A549 (cell line): ENCODE results near the gene N4BP2.

Experiments
- CHD4 ChIP-seq: fragments of 200-600 bp; sonication (generic); IDR thresholded peaks from 2 replicates; pipeline ENCODE4 v1.6.1; 2016; ENCODE audit warnings: antibody characterized with exemption, mild to moderate bottlenecking, borderline replicate concordance
- EHF ChIP-seq: fragments of 250-450 bp; sonication (Bioruptor Pico); IDR thresholded peaks from 2 replicates; pipeline ENCODE4 v1.5.0; 2020; ENCODE audit warnings: mild to moderate bottlenecking
- EP300 ChIP-seq, 2 experiments: fragments of >200 bp; sonication (Bioruptor Twin); formaldehyde crosslinking; IDR thresholded peaks; 2 replicates in 1 of 2; 3 replicates in 1 of 2; pipeline ENCODE4 v1.6.1; 2016 to 2017
- JUNB ChIP-seq: fragments of >200 bp; sonication (Bioruptor Twin); formaldehyde crosslinking; IDR thresholded peaks from 2 replicates; pipeline ENCODE4 v1.6.1; 2016
- MAFK ChIP-seq: fragments of 450-650 bp; IDR thresholded peaks from 2 replicates; pipeline ENCODE4 v1.6.1; 2014; ENCODE audit not compliant: partially characterized antibody
- MYC ChIP-seq: IDR thresholded peaks from 2 replicates; pipeline ENCODE4 v1.6.1; 2012; ENCODE audit warnings: mild to moderate bottlenecking, inconsistent platforms, low read length, improper control_type of control experiment, borderline replicate concordance
- POLR2A ChIP-seq: IDR thresholded peaks from 2 replicates; pipeline ENCODE4 v1.6.1; 2012; ENCODE audit warnings: mild to moderate bottlenecking, low read length
- TF ChIP-seq, protein P1 (sequence below): fragments of >200 bp; sonication (Bioruptor Twin); formaldehyde crosslinking; IDR thresholded peaks from 3 replicates; pipeline ENCODE4 v1.5.1; 2016
- TF ChIP-seq, protein P2 (sequence below): fragments of 250-450 bp; sonication (Bioruptor Pico); IDR thresholded peaks from 2 replicates; pipeline ENCODE4 v1.5.0; 2021; ENCODE audit warnings: mild to moderate bottlenecking, moderate library complexity, borderline replicate concordance

DNA sequence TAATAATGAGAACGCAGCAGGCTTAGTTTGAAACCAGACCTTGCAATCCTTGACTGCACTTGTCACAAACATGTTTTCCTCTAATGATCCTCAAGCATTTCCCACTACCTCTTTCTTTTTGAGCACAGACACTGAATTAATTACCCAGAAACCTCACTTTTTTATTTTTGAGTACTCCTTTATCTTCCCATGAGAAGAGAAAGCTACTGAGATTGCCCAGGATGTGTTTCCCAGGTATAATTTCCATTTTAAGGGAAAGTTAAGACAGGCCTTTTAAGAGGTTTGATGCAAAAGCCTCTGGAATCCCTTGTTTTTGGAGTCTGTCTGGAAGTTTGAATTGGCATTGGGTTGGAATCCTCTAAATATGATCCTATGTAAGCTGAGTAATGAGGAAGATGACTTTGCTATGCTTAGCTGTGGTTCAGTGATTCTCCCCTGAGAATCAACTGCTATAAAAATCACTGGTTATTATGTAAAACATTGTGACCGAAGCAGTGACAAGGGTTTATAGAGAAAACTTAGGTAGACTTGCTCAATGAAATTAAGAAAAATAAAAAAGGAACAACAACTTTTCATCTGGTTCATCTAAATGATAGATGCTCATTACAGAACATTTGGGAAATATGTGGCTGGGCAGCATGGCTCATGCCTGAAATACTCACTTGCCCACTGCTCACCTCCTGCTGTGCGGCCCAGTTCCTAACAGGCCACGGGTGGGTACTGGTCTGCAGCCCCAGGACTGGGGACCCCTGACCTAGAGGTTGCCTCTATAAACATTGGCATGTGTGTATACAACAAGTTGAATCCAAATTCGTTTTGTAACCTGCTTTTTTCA lies 129.4 kb downstream of the N4BP2 start:
- TF ChIP-seq, protein P1, sequence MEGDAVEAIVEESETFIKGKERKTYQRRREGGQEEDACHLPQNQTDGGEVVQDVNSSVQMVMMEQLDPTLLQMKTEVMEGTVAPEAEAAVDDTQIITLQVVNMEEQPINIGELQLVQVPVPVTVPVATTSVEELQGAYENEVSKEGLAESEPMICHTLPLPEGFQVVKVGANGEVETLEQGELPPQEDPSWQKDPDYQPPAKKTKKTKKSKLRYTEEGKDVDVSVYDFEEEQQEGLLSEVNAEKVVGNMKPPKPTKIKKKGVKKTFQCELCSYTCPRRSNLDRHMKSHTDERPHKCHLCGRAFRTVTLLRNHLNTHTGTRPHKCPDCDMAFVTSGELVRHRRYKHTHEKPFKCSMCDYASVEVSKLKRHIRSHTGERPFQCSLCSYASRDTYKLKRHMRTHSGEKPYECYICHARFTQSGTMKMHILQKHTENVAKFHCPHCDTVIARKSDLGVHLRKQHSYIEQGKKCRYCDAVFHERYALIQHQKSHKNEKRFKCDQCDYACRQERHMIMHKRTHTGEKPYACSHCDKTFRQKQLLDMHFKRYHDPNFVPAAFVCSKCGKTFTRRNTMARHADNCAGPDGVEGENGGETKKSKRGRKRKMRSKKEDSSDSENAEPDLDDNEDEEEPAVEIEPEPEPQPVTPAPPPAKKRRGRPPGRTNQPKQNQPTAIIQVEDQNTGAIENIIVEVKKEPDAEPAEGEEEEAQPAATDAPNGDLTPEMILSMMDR = no peak
- TF ChIP-seq MAFK = no peak
- no peak for TF ChIP-seq CHD4
- no peak for TF ChIP-seq EHF (CRISPR knock-in tag)
- no peak for TF ChIP-seq MYC
- TF ChIP-seq POLR2A = no peak
- TF ChIP-seq JUNB = no peak
- no peak for TF ChIP-seq EP300 (IDR thresholded peaks at IDR 0.05)
- TF ChIP-seq, protein P2, sequence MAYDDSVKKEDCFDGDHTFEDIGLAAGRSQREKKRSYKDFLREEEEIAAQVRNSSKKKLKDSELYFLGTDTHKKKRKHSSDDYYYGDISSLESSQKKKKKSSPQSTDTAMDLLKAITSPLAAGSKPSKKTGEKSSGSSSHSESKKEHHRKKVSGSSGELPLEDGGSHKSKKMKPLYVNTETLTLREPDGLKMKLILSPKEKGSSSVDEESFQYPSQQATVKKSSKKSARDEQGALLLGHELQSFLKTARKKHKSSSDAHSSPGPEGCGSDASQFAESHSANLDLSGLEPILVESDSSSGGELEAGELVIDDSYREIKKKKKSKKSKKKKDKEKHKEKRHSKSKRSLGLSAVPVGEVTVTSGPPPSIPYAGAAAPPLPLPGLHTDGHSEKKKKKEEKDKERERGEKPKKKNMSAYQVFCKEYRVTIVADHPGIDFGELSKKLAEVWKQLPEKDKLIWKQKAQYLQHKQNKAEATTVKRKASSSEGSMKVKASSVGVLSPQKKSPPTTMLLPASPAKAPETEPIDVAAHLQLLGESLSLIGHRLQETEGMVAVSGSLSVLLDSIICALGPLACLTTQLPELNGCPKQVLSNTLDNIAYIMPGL (CRISPR knock-in tag) = no peak
